ENCODE results near the gene KIF5A.

DNA sequence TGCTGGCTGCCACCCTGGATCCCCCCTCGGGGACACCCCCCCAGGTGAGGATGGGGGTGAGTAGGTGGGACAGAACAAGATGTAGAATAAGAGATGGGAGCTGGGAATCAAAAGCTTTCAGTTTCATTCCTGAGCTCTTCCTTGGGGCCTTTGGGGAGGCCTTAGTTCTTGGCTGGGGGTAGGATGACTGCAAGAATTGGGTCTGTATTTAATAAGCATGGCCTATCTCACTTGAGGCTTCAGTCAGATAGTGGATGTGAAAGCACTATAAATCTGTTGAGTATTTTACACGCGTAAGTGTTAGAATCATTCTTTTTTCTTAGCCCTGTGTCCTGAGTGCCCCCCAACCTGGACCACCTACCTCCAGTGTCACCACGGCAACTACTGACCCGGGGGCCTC is 22.7 kb upstream of the KIF5A start:
- no peak for TF ChIP-seq YY1 (IDR thresholded peaks at IDR 0.05; ENCODE audit: insufficient read depth, insufficient read length)
- no peak for TF ChIP-seq SUZ12 (IDR thresholded peaks at IDR 0.05; ENCODE audit: extremely low read depth, insufficient read depth, insufficient read length)
- no peak for TF ChIP-seq ZNF274 (IDR thresholded peaks at IDR 0.05; ENCODE audit: low read depth, low read length)

Data from NT2/D1 (cell line).